Upper lobe of left lung (tissue), 4 donors: Measurements from ENCODE around the gene ODAD4.

ENCODE experiments used
- POLR2AphosphoS5 ChIP-seq, 2 donors: sonication (generic); formaldehyde crosslinking; IDR thresholded peaks; one replicate each; pipeline ENCODE4 v1.5.1; 2017; ENCODE audit warnings: antibody characterized with exemption in 2 of 2
- TF ChIP-seq, protein P1 (sequence below), 6 experiments: fragments of 450-650 bp in 4 of 6; fragments of 200-600 bp in 2 of 6; sonication (generic) in 2 of 6; IDR thresholded peaks; one replicate each; pipeline ENCODE4 v1.5.1; 2016 to 2019; ENCODE audit warnings: antibody characterized with exemption in 6 of 6

DNA sequence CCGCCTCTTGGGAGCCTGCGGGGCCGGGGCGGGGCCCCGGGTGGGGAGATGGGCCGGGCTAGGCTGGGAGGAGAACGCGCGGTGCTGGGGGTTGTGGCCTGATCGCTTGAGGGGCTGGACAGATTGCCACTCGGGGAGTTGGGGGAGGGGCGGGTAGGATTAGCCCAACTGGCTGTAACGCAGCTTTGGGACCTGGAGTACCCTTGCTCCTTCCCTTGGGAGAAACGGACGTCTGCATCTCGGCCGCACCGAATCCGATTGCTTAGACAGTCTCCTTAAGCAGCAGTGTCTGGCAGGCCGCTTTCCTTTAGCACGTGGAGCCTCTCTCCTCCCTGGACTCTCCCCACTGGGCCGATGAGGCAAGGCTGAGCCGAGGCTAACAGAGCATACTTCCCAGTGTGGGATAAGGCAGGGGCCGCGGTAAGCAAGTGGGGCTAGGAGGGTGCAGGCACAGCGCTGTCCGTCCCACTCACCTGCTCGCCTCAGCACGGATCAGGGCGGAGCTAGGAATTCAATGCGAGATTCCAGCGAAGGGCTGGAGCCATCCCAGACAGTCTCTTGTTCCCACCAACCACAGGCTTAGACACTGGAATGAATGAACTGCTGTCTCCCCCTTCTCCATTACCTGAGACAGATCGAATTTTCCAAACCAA, 11.1 kb upstream of the ODAD4 start:
- no peak for TF ChIP-seq POLR2AphosphoS5 (IDR thresholded peaks at IDR 0.05)
- TF ChIP-seq, protein P1, sequence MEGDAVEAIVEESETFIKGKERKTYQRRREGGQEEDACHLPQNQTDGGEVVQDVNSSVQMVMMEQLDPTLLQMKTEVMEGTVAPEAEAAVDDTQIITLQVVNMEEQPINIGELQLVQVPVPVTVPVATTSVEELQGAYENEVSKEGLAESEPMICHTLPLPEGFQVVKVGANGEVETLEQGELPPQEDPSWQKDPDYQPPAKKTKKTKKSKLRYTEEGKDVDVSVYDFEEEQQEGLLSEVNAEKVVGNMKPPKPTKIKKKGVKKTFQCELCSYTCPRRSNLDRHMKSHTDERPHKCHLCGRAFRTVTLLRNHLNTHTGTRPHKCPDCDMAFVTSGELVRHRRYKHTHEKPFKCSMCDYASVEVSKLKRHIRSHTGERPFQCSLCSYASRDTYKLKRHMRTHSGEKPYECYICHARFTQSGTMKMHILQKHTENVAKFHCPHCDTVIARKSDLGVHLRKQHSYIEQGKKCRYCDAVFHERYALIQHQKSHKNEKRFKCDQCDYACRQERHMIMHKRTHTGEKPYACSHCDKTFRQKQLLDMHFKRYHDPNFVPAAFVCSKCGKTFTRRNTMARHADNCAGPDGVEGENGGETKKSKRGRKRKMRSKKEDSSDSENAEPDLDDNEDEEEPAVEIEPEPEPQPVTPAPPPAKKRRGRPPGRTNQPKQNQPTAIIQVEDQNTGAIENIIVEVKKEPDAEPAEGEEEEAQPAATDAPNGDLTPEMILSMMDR (IDR thresholded peaks at IDR 0.05), result no peak
